SK-N-SH treated with all-trans-retinoic acid at 6 μM for 48 hours (cell line): Measurements from ENCODE around the gene FNDC3B.
A peak's percentile ranks its signal among the peaks of the same experiment; 100 is the strongest.
"Not testable (repeated sequence)": the region's sequence is repeated elsewhere in the genome, so short reads cannot be mapped to it uniquely, and the experiment has no call there.

Experiments used
- ATAC-seq: fragments of 200-7000 bp; cut with Tn5 transposase; 3 replicates; pipeline ENCODE4 v1.9.1; 2020; ENCODE audit warnings: mild to moderate bottlenecking, moderate library complexity
- ARNTL ChIP-seq: fragments of 450-650 bp; formaldehyde crosslinking; IDR thresholded peaks from 2 replicates; pipeline ENCODE4 v1.5.0; 2020; ENCODE audit warnings: low read depth, mild to moderate bottlenecking, moderate library complexity, borderline replicate concordance
- BACH2 ChIP-seq: fragments of 250-450 bp; sonication (Bioruptor Pico); IDR thresholded peaks from 2 replicates; pipeline ENCODE4 v1.9.0; 2021; ENCODE audit warnings: mild to moderate bottlenecking, borderline replicate concordance
- CSDC2 ChIP-seq: fragments of 250-450 bp; sonication (Bioruptor Pico); IDR thresholded peaks from 2 replicates; pipeline ENCODE4 v1.5.0; 2020; ENCODE audit warnings: mild to moderate bottlenecking, moderate library complexity
- ESRRG ChIP-seq: fragments of 250-450 bp; sonication (Bioruptor Pico); IDR thresholded peaks from 2 replicates; pipeline ENCODE4 v1.6.1; 2021; ENCODE audit warnings: mild to moderate bottlenecking
- GLIS3 ChIP-seq: fragments of 250-450 bp; sonication (Bioruptor Pico); IDR thresholded peaks from 2 replicates; pipeline ENCODE4 v1.5.0; 2020; ENCODE audit warnings: mild to moderate bottlenecking, moderate library complexity
- ISL1 ChIP-seq: fragments of 250-450 bp; sonication (Bioruptor Pico); IDR thresholded peaks from 2 replicates; pipeline ENCODE4 v2.1.2; 2022; ENCODE audit warnings: mild to moderate bottlenecking, moderate library complexity
- OSR1 ChIP-seq: fragments of 250-450 bp; sonication (Bioruptor Pico); IDR thresholded peaks from 2 replicates; pipeline ENCODE4 v1.8.0; 2022; ENCODE audit warnings: moderate library complexity, mild to moderate bottlenecking, inconsistent platforms
- PPARA ChIP-seq: fragments of 250-450 bp; sonication (Bioruptor Pico); IDR thresholded peaks from 2 replicates; pipeline ENCODE4 v1.5.0; 2020; ENCODE audit warnings: mild to moderate bottlenecking, borderline replicate concordance
- SNAI2 ChIP-seq: fragments of 250-450 bp; sonication (Bioruptor Pico); IDR thresholded peaks from 2 replicates; pipeline ENCODE4 v1.5.0; 2020; ENCODE audit warnings: mild to moderate bottlenecking, moderate library complexity
- TCF4 ChIP-seq: fragments of 250-450 bp; sonication (Bioruptor Pico); IDR thresholded peaks from 2 replicates; pipeline ENCODE4 v1.8.0; 2021; ENCODE audit warnings: mild to moderate bottlenecking, moderate library complexity, borderline replicate concordance
- ZC3H10 ChIP-seq: fragments of 250-450 bp; sonication (Bioruptor Pico); IDR thresholded peaks from 2 replicates; pipeline ENCODE4 v1.5.1; 2021; ENCODE audit warnings: mild to moderate bottlenecking, moderate library complexity
- ZFP30 ChIP-seq: fragments of 450-650 bp; formaldehyde crosslinking; IDR thresholded peaks from 2 replicates; pipeline ENCODE4 v1.5.0; 2022; ENCODE audit warnings: mild to moderate bottlenecking, moderate library complexity
- ZNF70 ChIP-seq: fragments of 450-650 bp; formaldehyde crosslinking; IDR thresholded peaks from 2 replicates; pipeline ENCODE4 v1.5.0; 2020; ENCODE audit warnings: mild to moderate bottlenecking, moderate library complexity
- TF ChIP-seq, protein P1 (sequence below): fragments of 250-450 bp; sonication (Bioruptor Pico); IDR thresholded peaks from 2 replicates; pipeline ENCODE4 v1.5.1; 2020; ENCODE audit warnings: low read depth, mild to moderate bottlenecking, moderate library complexity
- TF ChIP-seq, protein P2 (sequence below): fragments of 250-450 bp; sonication (Bioruptor Pico); IDR thresholded peaks from 2 replicates; pipeline ENCODE4 v1.8.0; 2020; ENCODE audit warnings: mild to moderate bottlenecking, moderate library complexity, borderline replicate concordance
- TF ChIP-seq, protein P3 (sequence below): fragments of 250-450 bp; sonication (Bioruptor Pico); IDR thresholded peaks from 2 replicates; pipeline ENCODE4 v1.5.0; 2020; ENCODE audit warnings: mild to moderate bottlenecking, moderate library complexity
- TF ChIP-seq, protein P4 (sequence below): fragments of 250-450 bp; sonication (Bioruptor Pico); IDR thresholded peaks from 2 replicates; pipeline ENCODE4 v1.8.0; 2021; ENCODE audit warnings: low read depth, mild to moderate bottlenecking, moderate library complexity, borderline replicate concordance
- TF ChIP-seq, protein P5 (sequence below): fragments of 250-450 bp; sonication (Bioruptor Pico); IDR thresholded peaks from 2 replicates; pipeline ENCODE4 v1.5.1; 2021; ENCODE audit warnings: mild to moderate bottlenecking, moderate library complexity

Gene FNDC3B

DNA sequence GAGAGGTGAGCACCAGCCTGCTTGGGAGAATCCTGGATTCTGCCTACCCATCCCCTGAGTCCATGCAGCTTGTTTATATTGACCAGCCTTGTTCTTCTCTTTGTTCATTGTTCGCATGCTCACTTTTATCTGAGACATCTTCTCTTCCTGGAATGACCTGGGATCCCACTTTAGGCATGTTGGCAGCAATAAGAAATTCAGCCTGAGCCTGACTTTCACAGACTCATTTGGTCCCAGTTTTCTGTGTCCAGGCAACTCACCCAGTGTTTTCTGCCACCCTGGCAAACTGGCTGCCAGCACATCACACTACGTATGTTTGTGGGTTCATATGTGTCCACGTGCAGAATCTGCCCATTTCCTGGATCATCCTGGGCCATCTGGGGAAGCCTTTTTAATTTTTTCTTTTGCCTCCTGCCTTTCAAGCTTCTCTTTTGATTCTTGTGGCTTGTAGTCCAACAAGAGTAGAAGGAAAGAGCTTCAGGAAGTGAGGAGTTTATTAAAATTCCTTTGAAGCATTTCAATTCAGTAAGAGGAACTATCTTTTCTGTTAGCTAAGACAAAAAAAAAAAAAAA lies 199.9 kb downstream of the FNDC3B start:
- no peak for ATAC-seq
- no peak for TF ChIP-seq OSR1 (CRISPR knock-in tag)
- no peak for TF ChIP-seq ZC3H10
- TF ChIP-seq, protein P1, sequence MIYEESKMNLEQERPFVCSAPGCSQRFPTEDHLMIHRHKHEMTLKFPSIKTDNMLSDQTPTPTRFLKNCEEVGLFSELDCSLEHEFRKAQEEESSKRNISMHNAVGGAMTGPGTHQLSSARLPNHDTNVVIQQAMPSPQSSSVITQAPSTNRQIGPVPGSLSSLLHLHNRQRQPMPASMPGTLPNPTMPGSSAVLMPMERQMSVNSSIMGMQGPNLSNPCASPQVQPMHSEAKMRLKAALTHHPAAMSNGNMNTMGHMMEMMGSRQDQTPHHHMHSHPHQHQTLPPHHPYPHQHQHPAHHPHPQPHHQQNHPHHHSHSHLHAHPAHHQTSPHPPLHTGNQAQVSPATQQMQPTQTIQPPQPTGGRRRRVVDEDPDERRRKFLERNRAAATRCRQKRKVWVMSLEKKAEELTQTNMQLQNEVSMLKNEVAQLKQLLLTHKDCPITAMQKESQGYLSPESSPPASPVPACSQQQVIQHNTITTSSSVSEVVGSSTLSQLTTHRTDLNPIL (CRISPR knock-in tag), result no peak
- no peak for TF ChIP-seq CSDC2 (CRISPR knock-in tag)
- TF ChIP-seq, protein P2, sequence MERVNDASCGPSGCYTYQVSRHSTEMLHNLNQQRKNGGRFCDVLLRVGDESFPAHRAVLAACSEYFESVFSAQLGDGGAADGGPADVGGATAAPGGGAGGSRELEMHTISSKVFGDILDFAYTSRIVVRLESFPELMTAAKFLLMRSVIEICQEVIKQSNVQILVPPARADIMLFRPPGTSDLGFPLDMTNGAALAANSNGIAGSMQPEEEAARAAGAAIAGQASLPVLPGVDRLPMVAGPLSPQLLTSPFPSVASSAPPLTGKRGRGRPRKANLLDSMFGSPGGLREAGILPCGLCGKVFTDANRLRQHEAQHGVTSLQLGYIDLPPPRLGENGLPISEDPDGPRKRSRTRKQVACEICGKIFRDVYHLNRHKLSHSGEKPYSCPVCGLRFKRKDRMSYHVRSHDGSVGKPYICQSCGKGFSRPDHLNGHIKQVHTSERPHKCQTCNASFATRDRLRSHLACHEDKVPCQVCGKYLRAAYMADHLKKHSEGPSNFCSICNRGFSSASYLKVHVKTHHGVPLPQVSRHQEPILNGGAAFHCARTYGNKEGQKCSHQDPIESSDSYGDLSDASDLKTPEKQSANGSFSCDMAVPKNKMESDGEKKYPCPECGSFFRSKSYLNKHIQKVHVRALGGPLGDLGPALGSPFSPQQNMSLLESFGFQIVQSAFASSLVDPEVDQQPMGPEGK, result no peak
- TF ChIP-seq PPARA (CRISPR knock-in tag), result no peak
- TF ChIP-seq GLIS3, result no peak

DNA sequence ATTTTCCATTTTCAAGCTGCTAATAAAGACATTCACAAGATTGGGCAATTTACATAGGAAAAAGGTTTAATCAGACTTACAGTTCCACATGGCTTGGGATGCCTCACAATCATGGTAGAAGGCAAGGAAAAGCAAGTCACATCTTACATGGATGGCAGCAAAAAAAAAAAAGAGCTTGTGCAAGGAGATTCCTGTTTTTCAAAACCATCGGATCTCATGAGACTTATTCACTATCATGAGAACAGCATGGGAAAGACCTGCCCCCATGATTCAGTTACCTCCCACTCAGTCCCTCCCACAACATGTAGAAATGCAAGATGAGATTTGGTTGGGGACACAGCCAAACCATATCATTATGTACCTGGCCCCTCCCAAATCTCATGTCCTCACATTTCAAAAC lies 202.0 kb downstream of the FNDC3B start:
- no peak for ATAC-seq
- no peak for TF ChIP-seq OSR1 (CRISPR knock-in tag)
- TF ChIP-seq ZNF70 (CRISPR knock-in tag), result no peak
- TF ChIP-seq BACH2 (CRISPR knock-in tag), result no peak
- no peak for TF ChIP-seq ISL1 (CRISPR knock-in tag)
- no peak for TF ChIP-seq ZFP30 (CRISPR knock-in tag)
- no peak for TF ChIP-seq SNAI2 (CRISPR knock-in tag)
- TF ChIP-seq ARNTL (CRISPR knock-in tag), result no peak
- TF ChIP-seq, protein P3, sequence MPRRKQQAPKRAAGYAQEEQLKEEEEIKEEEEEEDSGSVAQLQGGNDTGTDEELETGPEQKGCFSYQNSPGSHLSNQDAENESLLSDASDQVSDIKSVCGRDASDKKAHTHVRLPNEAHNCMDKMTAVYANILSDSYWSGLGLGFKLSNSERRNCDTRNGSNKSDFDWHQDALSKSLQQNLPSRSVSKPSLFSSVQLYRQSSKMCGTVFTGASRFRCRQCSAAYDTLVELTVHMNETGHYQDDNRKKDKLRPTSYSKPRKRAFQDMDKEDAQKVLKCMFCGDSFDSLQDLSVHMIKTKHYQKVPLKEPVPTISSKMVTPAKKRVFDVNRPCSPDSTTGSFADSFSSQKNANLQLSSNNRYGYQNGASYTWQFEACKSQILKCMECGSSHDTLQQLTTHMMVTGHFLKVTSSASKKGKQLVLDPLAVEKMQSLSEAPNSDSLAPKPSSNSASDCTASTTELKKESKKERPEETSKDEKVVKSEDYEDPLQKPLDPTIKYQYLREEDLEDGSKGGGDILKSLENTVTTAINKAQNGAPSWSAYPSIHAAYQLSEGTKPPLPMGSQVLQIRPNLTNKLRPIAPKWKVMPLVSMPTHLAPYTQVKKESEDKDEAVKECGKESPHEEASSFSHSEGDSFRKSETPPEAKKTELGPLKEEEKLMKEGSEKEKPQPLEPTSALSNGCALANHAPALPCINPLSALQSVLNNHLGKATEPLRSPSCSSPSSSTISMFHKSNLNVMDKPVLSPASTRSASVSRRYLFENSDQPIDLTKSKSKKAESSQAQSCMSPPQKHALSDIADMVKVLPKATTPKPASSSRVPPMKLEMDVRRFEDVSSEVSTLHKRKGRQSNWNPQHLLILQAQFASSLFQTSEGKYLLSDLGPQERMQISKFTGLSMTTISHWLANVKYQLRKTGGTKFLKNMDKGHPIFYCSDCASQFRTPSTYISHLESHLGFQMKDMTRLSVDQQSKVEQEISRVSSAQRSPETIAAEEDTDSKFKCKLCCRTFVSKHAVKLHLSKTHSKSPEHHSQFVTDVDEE (CRISPR knock-in tag), result no peak
- TF ChIP-seq, protein P4, sequence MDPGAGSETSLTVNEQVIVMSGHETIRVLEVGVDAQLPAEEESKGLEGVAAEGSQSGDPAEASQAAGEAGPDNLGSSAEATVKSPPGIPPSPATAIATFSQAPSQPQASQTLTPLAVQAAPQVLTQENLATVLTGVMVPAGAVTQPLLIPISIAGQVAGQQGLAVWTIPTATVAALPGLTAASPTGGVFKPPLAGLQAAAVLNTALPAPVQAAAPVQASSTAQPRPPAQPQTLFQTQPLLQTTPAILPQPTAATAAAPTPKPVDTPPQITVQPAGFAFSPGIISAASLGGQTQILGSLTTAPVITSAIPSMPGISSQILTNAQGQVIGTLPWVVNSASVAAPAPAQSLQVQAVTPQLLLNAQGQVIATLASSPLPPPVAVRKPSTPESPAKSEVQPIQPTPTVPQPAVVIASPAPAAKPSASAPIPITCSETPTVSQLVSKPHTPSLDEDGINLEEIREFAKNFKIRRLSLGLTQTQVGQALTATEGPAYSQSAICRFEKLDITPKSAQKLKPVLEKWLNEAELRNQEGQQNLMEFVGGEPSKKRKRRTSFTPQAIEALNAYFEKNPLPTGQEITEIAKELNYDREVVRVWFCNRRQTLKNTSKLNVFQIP (CRISPR knock-in tag), result no peak
- no peak for TF ChIP-seq ESRRG (CRISPR knock-in tag)
- TF ChIP-seq PPARA (CRISPR knock-in tag), result no peak
- no peak for TF ChIP-seq GLIS3
- TF ChIP-seq, protein P5, sequence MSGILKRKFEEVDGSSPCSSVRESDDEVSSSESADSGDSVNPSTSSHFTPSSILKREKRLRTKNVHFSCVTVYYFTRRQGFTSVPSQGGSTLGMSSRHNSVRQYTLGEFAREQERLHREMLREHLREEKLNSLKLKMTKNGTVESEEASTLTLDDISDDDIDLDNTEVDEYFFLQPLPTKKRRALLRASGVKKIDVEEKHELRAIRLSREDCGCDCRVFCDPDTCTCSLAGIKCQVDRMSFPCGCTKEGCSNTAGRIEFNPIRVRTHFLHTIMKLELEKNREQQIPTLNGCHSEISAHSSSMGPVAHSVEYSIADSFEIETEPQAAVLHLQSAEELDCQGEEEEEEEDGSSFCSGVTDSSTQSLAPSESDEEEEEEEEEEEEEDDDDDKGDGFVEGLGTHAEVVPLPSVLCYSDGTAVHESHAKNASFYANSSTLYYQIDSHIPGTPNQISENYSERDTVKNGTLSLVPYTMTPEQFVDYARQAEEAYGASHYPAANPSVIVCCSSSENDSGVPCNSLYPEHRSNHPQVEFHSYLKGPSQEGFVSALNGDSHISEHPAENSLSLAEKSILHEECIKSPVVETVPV, result no peak
- TF ChIP-seq TCF4 (CRISPR knock-in tag), result no peak

DNA sequence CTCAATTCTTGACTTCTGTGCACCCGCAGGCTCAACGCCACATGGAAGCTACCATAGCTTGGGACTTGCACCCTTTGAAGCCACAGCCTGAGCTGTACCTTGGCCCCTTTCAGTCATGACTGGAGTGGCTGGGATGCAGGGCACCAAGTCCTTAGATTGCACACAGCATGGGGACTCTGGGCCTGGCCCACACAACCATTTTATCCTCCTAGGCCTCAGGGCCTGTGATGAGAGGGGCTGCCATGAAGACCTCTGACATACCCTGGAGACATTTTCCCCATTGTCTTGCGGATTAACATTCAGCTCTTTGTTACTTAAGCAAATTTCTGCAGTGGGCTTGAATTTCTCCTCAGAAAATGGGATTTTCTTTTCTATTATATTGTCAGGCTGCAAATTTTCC lies 203.1 kb downstream of the FNDC3B start:
- ATAC-seq, result not testable (repeated sequence)

DNA sequence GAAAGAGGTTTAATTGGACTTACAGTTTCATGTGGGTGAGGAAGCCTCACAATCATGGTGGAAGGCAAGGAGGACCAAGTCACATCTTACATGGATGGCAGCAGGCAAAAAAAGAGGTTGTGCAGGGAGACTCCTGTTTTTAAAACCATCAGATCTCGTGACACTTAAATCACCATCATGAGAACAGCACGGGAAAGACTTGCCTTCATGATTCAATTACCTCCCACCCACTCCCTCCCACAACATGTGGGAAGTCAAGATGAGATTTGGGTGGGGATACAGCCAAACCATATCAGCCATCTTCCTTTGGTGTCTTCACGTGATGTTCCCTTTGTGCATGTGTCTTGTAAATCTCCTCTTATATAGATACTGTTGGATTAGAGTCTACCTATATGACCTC lies 204.0 kb downstream of the FNDC3B start:
- not testable (repeated sequence) for ATAC-seq

DNA sequence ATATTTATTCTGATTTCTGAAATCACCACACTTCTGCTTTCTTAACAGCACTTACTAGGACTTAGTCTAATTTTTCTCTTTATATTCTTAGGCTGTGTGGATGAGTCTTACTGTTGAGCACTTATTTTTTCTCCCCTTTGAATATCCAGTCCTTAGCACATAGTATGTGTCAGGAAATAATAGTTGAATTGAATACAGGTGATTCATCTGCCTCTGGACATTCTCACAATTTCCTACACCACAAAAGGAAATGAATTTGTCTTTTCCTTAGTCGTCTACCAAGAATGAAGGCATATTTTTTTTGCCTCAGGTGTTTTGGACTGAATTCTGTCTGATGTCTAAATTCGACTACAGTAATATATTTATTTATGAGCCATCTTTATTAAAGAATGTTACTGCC lies 204.6 kb downstream of the FNDC3B start:
- ATAC-seq, result peak; percentile 57
- TF ChIP-seq CSDC2 (CRISPR knock-in tag) (no peak), ISL1 (CRISPR knock-in tag) (no peak), ZNF70 (CRISPR knock-in tag) (no peak), ARNTL (CRISPR knock-in tag) (no peak), ZC3H10 (no peak), ZFP30 (CRISPR knock-in tag) (no peak)
- TF ChIP-seq, protein P3 (CRISPR knock-in tag), result no peak
- TF ChIP-seq, protein P1 (CRISPR knock-in tag), result no peak
- TF ChIP-seq, protein P5, result no peak
